Parathyroid adenoma (tissue), 2 donors: ENCODE measurements around the gene GALNT4.

Experiments
- H2AFZ ChIP-seq: fragments of 300-600 bp; sonication (generic); one replicate; pipeline ENCODE4 v1.7.0; 2017; ENCODE audit warnings: antibody characterized with exemption, mild to moderate bottlenecking
- H3K27ac ChIP-seq: fragments of 300-600 bp; sonication (generic); one replicate; pipeline ENCODE4 v1.7.0; 2017
- H3K27me3 ChIP-seq: fragments of 300-600 bp; sonication (generic); one replicate; pipeline ENCODE4 v1.7.0; 2017; ENCODE audit warnings: low read length; ENCODE audit not compliant: control insufficient read depth, insufficient read depth
- H3K36me3 ChIP-seq: fragments of 300-600 bp; sonication (generic); one replicate; pipeline ENCODE4 v1.7.0; 2017; ENCODE audit warnings: low read length; ENCODE audit not compliant: control insufficient read depth, insufficient read depth
- H3K4me1 ChIP-seq: fragments of 300-600 bp; sonication (generic); one replicate; pipeline ENCODE4 v1.7.0; 2017; ENCODE audit warnings: control low read depth
- H3K4me2 ChIP-seq: fragments of 300-600 bp; sonication (generic); one replicate; pipeline ENCODE4 v1.7.0; 2017; ENCODE audit warnings: low read length
- H3K4me3 ChIP-seq: fragments of 300-600 bp; sonication (generic); one replicate; pipeline ENCODE4 v1.7.0; 2017; ENCODE audit warnings: low read depth, low read length
- H3K79me2 ChIP-seq: fragments of 300-600 bp; sonication (generic); one replicate; pipeline ENCODE4 v1.7.0; 2017; ENCODE audit warnings: control low read depth
- H3K9ac ChIP-seq: fragments of 300-600 bp; sonication (generic); one replicate; pipeline ENCODE4 v1.7.0; 2017; ENCODE audit warnings: mild to moderate bottlenecking
- H3K9me3 ChIP-seq: fragments of 300-600 bp; sonication (generic); one replicate; pipeline ENCODE4 v1.7.0; 2017; ENCODE audit warnings: low read length; ENCODE audit not compliant: control insufficient read depth
- TF ChIP-seq, protein P1 (sequence below): fragments of 300-600 bp; sonication (generic); IDR thresholded peaks from one replicate; pipeline ENCODE4 v1.7.0; 2017; ENCODE audit warnings: antibody characterized with exemption, mild to moderate bottlenecking
- donor health status: primary hyperparathyroidism.

Gene GALNT4

DNA sequence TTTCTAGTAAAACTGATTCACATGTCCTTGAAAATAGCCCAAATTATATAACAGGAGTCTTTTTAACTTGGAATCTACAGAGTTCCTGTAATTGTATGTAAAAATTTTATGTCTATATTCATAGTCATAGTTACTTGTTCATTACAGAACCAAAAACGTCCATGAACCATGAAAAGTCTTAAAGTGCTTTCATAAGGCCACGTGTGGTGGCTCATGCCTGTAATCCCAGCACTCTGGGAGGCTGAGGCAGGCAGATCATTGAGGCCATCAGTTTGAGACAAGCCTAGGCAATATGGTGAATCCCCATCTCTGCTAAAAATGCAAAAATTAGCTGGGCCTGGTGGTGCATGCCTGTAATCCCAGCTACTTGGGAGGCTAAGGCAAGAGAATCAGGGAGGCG lies 48.4 kb downstream of the GALNT4 start:
- H3K4me2 ChIP-seq = no peak overlapping the region
- H3K9ac ChIP-seq = no peak overlapping the region
- H3K4me3 ChIP-seq = no peak overlapping the region
- H3K79me2 ChIP-seq = no peaks in the 10 kb centered on the region
- no peak overlapping the region for H2AFZ ChIP-seq
- TF ChIP-seq, protein P1, sequence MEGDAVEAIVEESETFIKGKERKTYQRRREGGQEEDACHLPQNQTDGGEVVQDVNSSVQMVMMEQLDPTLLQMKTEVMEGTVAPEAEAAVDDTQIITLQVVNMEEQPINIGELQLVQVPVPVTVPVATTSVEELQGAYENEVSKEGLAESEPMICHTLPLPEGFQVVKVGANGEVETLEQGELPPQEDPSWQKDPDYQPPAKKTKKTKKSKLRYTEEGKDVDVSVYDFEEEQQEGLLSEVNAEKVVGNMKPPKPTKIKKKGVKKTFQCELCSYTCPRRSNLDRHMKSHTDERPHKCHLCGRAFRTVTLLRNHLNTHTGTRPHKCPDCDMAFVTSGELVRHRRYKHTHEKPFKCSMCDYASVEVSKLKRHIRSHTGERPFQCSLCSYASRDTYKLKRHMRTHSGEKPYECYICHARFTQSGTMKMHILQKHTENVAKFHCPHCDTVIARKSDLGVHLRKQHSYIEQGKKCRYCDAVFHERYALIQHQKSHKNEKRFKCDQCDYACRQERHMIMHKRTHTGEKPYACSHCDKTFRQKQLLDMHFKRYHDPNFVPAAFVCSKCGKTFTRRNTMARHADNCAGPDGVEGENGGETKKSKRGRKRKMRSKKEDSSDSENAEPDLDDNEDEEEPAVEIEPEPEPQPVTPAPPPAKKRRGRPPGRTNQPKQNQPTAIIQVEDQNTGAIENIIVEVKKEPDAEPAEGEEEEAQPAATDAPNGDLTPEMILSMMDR = no peak
- H3K27ac ChIP-seq = no peak overlapping the region
- no peaks in the 10 kb centered on the region for H3K27me3 ChIP-seq
- H3K4me1 ChIP-seq = no peaks in the 10 kb centered on the region
- no peaks in the 10 kb centered on the region for H3K36me3 ChIP-seq
- no peaks in the 10 kb centered on the region for H3K9me3 ChIP-seq

DNA sequence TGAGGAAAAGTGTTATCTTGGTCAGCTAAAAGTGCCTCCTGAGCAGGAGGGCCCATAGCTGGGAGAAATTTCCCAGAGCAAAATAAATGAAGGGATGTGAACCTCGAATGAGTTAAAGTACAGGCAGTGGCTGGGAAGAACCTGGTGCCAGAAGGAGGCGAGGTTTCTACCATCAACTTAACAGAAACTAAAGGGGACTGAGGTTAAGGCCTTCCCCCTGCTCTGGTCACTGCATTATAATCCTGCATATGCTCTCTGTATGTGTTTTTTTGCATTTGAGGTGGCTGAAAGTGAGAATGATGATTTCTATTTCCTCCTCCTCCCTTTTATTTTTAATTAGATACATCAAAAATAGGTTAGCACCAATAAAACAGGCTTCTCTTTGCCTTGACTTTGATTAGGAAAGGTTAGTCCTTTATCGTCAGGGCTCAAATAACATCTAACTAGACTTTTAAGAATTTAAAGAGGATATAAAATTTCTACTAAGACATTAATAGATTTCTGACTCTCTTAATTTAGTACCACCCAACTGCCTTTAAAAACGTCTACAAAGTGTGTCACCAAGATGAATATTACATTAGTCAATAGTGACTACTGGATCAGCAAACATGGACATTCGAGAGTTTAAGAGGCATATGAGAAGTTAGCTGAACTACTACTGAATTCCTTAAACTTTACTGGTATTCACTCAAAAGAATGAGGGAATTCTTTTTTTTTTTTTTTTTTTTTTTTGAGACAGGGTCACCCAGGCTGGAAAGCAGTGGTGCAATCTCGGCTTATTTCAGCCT lies 49.2 kb downstream of the GALNT4 start:
- Histone ChIP-seq H3K27me3 (no peaks in the 10 kb centered on the region), H3K79me2 (no peaks in the 10 kb centered on the region), H3K9me3 (no peaks in the 10 kb centered on the region), H3K27ac (no peak overlapping the region), H3K4me1 (no peaks in the 10 kb centered on the region), H3K4me2 (no peak overlapping the region), H2AFZ (no peak overlapping the region), H3K4me3 (no peak overlapping the region), H3K9ac (no peak overlapping the region), H3K36me3 (no peaks in the 10 kb centered on the region)
- TF ChIP-seq, protein P1 = no peak

DNA sequence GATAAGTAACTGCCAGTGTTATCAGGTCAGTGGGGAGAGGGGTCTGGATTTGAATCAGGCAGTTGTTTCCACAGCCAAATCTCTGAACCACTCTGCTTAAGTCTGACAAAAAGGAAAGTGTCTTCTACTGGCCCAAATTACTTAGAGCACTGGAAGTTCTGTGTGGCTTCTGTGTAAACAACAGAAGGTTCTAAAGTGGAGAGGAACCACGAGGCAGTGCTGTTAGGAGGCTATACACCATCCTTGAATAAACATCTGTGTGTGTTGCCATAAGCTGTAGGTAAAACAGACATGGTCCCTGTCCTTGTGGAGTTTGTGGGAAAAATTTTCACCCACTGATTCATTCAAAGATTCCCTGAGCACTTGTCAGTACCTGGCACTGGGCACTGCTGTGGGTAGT lies 50.0 kb downstream of the GALNT4 start:
- H3K4me1 ChIP-seq = no peaks in the 10 kb centered on the region
- H3K79me2 ChIP-seq = no peaks in the 10 kb centered on the region
- H3K36me3 ChIP-seq = no peaks in the 10 kb centered on the region
- no peak overlapping the region for H3K9ac ChIP-seq
- H3K9me3 ChIP-seq = no peaks in the 10 kb centered on the region
- H3K27me3 ChIP-seq = no peaks in the 10 kb centered on the region
- TF ChIP-seq, protein P1 = no peak
- no peak overlapping the region for H3K4me2 ChIP-seq
- no peak overlapping the region for H2AFZ ChIP-seq
- no peak overlapping the region for H3K4me3 ChIP-seq
- no peak overlapping the region for H3K27ac ChIP-seq
